Cerebellar nuclear complex (tissue), 1 donor: Measurements from ENCODE around the gene TMEM175.

Experiments used
- DNase-seq, 2 experiments: peaks; one replicate each; lab custom pipeline; 2025; lab: John Stamatoyannopoulos, UW

The TMEM175 gene

GRCh38 chr4:899556-899906 lies 32.7 kb upstream of the TMEM175 start:
- no peak for DNase-seq

- DNase-seq: peak in 1 of 2 experiments; percentile 27
Observed at GRCh38 chr4:900073-900472, 32.2 kb upstream of the TMEM175 start.

- DNase-seq: no peak
Observed at GRCh38 chr4:900721-901120, 31.5 kb upstream of the TMEM175 start.

- DNase-seq: no peak
Observed at GRCh38 chr4:901192-901910, 30.9 kb upstream of the TMEM175 start.

DNA sequence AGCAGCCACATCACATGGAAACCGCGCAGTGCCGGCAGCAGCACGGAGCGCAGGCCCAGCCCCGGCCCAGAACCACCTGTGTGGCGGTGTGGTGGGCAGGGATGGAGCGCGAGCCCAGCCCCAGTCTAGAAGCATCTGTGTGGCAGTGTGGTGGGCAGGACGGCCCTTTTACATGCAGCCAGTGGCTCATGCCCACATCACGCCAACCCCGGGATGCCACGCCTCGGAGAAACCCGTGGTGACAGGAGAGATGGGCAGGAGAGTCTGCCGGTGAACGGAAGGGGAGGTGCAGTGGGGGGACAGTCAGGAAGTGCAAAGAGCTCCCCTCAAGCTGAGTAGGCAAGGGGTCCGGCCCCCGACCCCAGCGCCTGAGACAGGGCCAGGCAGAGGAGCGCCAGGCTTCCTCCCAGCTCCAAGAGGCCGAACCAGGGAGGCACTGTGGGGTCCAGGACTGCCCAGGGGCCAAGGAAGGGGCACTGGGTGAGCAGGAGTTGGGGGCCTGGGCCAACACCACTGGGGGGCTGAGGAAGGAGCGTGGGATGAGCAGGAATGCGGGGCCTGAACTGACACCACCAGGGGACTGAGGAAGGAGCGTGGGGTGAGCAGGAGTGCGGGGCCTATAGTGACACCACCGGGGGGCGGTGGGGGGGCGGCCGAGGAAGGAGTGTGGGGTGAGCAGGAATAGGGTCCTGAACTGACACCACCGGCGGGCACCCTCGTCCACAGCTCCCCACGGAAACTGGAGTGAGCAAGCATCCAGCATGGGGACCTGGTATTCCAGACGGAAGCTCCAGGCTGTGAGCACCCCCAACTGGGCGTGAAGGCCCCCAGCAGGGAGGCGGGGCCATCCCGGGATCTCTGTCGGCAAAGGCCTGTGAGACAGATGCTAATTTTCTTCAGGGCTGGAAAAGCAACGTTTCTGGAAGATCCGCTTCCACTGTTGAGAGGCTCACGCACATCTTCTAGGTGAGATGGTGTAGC lies 28.9 kb upstream of the TMEM175 start:
- no peak for DNase-seq

GRCh38 chr4:905485-906338 lies 26.5 kb upstream of the TMEM175 start:
- DNase-seq: no peak

- DNase-seq: no peak
Observed at GRCh38 chr4:906339-907102, 25.7 kb upstream of the TMEM175 start.

DNA sequence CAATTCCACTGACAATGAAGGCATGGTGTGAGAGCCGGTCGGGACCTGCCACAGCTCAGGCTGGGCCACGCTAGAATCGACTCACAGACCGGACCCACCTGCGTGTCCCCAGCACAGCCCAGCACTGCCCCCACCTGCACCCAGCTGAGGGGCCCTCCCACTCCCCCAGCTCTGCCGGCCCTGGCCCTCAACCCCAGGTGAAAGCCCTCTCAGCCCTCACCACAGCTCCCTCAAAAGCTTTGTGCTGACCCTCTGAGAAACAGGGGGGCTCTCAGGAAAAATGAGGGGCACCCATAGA lies 25.2 kb upstream of the TMEM175 start:
- DNase-seq: no peak

GRCh38 chr4:907691-908425 lies 24.4 kb upstream of the TMEM175 start:
- no peak for DNase-seq

DNA sequence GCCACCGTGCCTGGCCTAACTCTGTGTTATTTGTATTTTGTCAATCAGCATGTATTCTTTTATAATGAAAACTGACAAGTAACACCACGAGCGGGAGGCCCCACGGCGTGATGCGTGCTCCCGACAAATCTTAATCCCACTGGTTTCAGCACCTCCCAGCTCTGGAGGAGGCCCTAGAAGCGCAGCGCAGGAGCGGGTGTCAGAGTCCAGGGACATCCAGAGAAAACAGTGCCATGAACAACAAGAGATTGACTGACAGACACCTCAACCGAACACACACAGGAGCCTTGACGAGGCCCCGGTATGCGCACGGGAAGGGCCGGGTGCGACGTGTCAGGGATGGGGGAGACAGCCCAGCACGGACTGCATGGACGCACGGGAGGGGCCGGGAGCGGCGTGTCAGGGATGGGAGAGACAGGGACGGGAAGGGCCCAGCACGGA lies 23.1 kb upstream of the TMEM175 start:
- DNase-seq: no peak

GRCh38 chr4:909821-910220 lies 22.4 kb upstream of the TMEM175 start:
- no peak for DNase-seq

- no peak for DNase-seq
Observed at GRCh38 chr4:910366-911091, 21.7 kb upstream of the TMEM175 start.

DNA sequence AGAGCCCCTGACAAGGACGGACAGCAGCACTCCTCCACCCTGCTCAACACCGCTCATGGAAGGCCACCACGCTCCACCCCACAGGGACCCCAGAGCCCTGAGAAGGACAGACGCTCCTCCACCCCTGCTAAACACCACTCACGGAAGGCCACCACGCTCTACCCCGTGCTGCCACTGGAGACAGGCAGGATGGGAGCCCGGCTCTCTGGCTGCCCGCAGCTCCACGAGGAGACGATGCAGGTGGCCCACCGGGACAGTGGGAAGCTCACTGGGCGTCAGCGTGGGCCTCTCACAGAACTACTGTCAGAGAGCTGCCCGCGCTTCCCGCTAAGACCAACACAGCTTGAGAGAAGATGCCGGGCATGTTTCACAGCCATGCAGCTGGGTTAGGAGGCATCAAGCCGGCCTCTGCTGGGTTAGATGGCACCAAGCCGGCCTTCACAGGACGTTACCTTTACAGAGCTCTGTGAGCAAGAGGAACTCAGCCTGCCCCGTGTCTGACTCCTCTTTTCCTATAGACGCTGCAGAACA lies 21.0 kb upstream of the TMEM175 start:
- no peak for DNase-seq

GRCh38 chr4:911871-912490 lies 20.3 kb upstream of the TMEM175 start:
- no peak for DNase-seq

- DNase-seq: peak in 1 of 2 experiments; percentile 31
Observed at GRCh38 chr4:912548-913279, 19.5 kb upstream of the TMEM175 start.

- DNase-seq: no peak
Observed at GRCh38 chr4:913280-913618, 19.0 kb upstream of the TMEM175 start.

- no peak for DNase-seq
Observed at GRCh38 chr4:914531-914930, 17.7 kb upstream of the TMEM175 start.

DNA sequence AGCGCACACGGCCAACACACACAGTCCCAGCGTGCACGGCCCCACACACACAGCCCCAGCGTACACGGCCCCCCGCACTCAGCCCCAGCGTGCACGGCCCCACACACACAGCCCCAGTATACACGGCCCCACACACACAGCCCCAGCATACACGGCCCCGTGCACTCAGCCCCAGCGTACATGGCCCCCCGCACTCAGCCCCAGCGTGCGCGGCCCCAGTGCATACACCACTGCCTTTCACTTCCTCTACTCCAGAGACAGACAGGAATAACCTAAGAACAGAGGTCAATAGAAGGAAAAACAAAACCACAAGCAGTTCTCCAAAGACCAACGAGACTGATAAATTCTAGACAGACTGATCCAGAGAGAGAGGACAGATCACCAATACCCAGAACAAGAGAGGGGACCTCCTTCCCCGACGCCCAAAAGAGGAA lies 17.2 kb upstream of the TMEM175 start:
- DNase-seq: no peak

DNA sequence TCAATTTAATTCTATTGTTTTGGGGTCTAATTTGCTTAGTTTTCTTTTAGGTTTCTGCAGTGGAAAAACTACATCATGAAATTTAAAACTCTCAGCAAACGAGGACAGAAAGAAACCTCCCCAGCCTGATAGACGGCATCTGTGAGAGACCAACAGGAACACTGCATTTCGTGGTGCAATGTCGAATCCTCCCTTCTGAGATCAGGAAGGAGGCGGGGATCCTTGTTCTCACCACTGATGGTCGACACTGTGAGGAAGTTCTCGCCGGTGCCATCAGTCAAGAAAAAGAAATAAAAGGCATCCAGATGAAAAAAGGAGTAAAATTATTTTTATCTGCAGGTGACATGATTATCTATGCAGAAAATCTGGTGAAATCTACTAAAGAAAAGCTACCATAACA lies 16.7 kb upstream of the TMEM175 start:
- no peak for DNase-seq
